ENCODE data around the gene CSTF1.

DNA sequence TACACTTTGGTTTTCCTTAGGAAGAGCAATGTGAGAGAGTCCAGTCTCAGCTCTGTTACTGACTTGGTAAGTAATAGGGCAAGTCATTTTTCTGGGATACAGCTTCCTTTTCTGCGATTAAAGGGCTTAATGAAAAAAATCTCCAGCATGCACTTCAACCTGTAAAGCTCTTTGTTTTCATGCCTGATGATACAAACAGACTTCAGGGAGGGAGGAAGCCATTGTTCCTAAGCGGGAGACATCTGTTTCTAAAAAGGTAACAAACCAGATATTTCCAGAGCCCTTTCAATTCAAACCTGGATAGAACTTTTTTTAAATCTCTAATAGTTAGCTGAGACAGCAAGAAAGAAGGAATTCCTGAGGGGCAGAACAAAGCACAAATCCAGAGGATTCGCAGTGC, 14.5 kb downstream of the CSTF1 start:
- no peak for TF ChIP-seq EZH2 (optimal IDR thresholded peaks at IDR 0.05; ENCODE audit: low read depth, low read length)
- TF ChIP-seq, protein P1, sequence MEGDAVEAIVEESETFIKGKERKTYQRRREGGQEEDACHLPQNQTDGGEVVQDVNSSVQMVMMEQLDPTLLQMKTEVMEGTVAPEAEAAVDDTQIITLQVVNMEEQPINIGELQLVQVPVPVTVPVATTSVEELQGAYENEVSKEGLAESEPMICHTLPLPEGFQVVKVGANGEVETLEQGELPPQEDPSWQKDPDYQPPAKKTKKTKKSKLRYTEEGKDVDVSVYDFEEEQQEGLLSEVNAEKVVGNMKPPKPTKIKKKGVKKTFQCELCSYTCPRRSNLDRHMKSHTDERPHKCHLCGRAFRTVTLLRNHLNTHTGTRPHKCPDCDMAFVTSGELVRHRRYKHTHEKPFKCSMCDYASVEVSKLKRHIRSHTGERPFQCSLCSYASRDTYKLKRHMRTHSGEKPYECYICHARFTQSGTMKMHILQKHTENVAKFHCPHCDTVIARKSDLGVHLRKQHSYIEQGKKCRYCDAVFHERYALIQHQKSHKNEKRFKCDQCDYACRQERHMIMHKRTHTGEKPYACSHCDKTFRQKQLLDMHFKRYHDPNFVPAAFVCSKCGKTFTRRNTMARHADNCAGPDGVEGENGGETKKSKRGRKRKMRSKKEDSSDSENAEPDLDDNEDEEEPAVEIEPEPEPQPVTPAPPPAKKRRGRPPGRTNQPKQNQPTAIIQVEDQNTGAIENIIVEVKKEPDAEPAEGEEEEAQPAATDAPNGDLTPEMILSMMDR (IDR thresholded peaks at IDR 0.05; ENCODE audit: low read length) = no peak

Data from MM.1S (cell line).